Tibial artery (tissue), 4 donors: ENCODE results near the gene IMPDH2.

Source experiments
- DNase-seq, 2 donors: peaks; one replicate each; pipeline ENCODE4 v3.0.0-alpha.2; 2019
- H3K27ac ChIP-seq, 2 donors: fragments of 200-600 bp; sonication (generic) in 1 of 2; 1 replicate in 1 of 2; 2 replicates in 1 of 2; pipeline ENCODE4 v1.5.1; 2018 to 2019; ENCODE audit warnings: mild to moderate bottlenecking in 1 of 2
- H3K27me3 ChIP-seq, 2 donors: fragments of 200-600 bp; sonication (generic) in 1 of 2; one replicate each; pipeline versions ENCODE4 v1.5.1 to v1.6.0; 2016 to 2019
- H3K36me3 ChIP-seq, 3 donors: fragments of 200-600 bp; sonication (generic) in 2 of 3; one replicate each; pipeline ENCODE4 v1.5.1; 2016 to 2019; ENCODE audit warnings: mild to moderate bottlenecking in 2 of 3
- H3K4me1 ChIP-seq, 4 donors: fragments of 200-600 bp; sonication (generic) in 2 of 4; 1 replicate in 3 of 4; 2 replicates in 1 of 4; pipeline ENCODE4 v1.5.1; 2016 to 2019
- H3K4me3 ChIP-seq, 2 donors: fragments of 200-600 bp; sonication (generic) in 1 of 2; 1 replicate in 1 of 2; 2 replicates in 1 of 2; pipeline ENCODE4 v1.5.1; 2018 to 2019; ENCODE audit warnings: mild to moderate bottlenecking in 2 of 2
- H3K9me3 ChIP-seq, 3 donors: fragments of 200-600 bp; sonication (generic) in 1 of 3; one replicate each; pipeline ENCODE4 v1.5.1; 2016 to 2019
- intact Hi-C: fragments of 100-400 bp; cut with DNase I; formaldehyde crosslinking; loops from one replicate; pipeline ENCODE4 v1.15.0; 2023; ENCODE audit warnings: low total_unique reads
- TF ChIP-seq, protein P1 (sequence below), 2 experiments: fragments of 200-600 bp in 1 of 2; fragments of 450-650 bp in 1 of 2; IDR thresholded peaks; one replicate each; pipeline ENCODE4 v1.5.1; 2017 to 2019; ENCODE audit warnings: antibody characterized with exemption in 2 of 2, mild to moderate bottlenecking in 1 of 2, moderate library complexity in 1 of 2

Gene IMPDH2

DNA sequence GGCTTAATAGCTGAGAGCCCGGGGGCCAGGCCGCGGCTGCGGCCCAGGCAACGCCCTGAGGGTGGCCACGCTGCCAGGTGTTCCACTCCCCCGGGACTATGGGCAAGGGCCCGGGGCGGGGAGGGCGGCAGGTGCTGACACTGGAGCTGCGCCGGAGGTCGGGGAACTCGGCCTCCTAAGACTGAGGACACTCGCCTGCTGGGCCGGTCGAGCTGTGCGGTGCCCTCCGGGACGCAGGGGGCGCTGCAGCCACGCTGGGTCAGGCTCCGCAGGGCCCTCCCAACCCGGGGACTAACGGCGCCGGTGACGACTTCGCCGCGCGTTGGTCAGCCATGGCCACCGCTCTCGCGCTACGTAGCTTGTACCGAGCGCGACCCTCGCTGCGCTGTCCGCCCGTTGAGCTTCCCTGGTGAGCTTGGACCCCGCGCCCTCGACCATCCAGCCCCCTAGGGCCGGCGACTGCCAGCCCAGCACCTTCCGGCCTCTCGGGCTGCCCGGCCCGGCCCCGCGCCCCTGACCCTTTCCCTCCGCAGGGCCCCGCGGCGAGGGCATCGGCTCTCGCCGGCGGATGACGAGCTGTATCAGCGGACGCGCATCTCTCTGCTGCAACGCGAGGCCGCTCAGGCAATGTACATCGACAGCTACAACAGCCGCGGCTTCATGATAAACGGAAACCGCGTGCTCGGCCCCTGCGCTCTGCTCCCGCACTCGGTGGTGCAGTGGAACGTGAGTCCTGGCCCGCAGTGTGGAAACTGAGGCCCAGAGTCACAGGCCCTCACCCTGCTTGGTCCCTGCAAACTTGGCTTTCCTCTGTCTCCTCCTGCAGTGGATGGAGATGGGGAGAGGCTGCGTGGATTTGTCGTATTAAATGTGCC is 7.1 kb downstream of the IMPDH2 start, which contains the start of gene NDUFAF3:
Gene NDUFAF3, plus strand, starts transcription at position 309 of the 875 bp plus-strand sequence. Its CDS starts 24 bp downstream, at position 333.
- Histone ChIP-seq H3K36me3 (peaks cover 24 to 46% (median 32%) of the 10 kb centered on the region in 3 donors), H3K27me3 (no peaks in the 10 kb centered on the region), H3K4me3 (peak within 1 kb of the TSS; percentile 72 to 97), H3K9me3 (no peaks in the 10 kb centered on the region), H3K27ac (peak within 1 kb of the TSS; percentile 97 to 98), H3K4me1 (peaks cover 0 to 48% (median 39%) of the 10 kb centered on the region in 4 donors)
- TF ChIP-seq, protein P1, sequence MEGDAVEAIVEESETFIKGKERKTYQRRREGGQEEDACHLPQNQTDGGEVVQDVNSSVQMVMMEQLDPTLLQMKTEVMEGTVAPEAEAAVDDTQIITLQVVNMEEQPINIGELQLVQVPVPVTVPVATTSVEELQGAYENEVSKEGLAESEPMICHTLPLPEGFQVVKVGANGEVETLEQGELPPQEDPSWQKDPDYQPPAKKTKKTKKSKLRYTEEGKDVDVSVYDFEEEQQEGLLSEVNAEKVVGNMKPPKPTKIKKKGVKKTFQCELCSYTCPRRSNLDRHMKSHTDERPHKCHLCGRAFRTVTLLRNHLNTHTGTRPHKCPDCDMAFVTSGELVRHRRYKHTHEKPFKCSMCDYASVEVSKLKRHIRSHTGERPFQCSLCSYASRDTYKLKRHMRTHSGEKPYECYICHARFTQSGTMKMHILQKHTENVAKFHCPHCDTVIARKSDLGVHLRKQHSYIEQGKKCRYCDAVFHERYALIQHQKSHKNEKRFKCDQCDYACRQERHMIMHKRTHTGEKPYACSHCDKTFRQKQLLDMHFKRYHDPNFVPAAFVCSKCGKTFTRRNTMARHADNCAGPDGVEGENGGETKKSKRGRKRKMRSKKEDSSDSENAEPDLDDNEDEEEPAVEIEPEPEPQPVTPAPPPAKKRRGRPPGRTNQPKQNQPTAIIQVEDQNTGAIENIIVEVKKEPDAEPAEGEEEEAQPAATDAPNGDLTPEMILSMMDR (IDR thresholded peaks at IDR 0.05), result peak; percentile 98 to 99
- intact Hi-C loops, result loop anchor here (5.0 kb wide), 1 partner anchor 35 kb away; no protein-coding TSS in a partner anchor
- peak; percentile 87 to 95 for DNase-seq

DNA sequence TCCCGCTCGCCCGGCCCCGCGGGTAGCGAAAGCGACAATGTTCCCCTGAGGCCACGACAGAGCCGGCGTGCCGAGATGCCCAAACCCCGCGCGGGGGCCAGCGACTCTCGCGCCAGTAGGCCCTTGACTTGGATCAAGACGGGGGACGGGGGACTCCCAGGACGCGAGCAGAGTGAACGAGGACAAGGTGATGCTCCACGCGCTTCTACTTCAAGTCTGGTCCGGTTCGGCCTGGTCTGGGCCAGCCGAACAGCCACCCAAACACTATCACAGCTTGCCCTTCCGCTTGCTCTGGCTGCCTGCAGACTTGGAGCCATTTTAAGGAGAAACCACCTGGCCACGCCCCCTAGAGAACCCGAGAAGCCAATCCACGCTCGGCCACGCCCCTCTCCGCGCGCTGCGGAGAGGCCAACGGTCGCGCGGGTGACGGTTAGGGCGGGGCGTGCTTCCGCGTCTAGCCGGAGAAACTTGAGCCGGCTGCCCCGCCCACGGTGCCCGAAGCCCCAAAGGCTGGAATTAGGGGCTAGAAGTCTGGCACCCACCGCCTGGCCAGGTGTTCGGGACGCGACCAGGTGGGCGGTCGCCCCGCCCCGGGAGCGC is 7.9 kb downstream of the IMPDH2 start:
- Histone ChIP-seq H3K27me3 (no peaks in the 10 kb centered on the region), H3K4me1 (peaks cover 0 to 54% (median 43%) of the 10 kb centered on the region in 4 donors), H3K4me3 (peak overlapping the region; percentile 72 to 97), H3K27ac (peak overlapping the region; percentile 97 to 98), H3K36me3 (peaks cover 24 to 46% (median 33%) of the 10 kb centered on the region in 3 donors), H3K9me3 (no peaks in the 10 kb centered on the region)
- TF ChIP-seq, protein P1 (IDR thresholded peaks at IDR 0.05), result no peak
- peak; percentile 100 for DNase-seq
- intact Hi-C loops, result loop anchor here (5.0 kb wide), 1 partner anchor 34 kb away; no protein-coding TSS in a partner anchor

DNA sequence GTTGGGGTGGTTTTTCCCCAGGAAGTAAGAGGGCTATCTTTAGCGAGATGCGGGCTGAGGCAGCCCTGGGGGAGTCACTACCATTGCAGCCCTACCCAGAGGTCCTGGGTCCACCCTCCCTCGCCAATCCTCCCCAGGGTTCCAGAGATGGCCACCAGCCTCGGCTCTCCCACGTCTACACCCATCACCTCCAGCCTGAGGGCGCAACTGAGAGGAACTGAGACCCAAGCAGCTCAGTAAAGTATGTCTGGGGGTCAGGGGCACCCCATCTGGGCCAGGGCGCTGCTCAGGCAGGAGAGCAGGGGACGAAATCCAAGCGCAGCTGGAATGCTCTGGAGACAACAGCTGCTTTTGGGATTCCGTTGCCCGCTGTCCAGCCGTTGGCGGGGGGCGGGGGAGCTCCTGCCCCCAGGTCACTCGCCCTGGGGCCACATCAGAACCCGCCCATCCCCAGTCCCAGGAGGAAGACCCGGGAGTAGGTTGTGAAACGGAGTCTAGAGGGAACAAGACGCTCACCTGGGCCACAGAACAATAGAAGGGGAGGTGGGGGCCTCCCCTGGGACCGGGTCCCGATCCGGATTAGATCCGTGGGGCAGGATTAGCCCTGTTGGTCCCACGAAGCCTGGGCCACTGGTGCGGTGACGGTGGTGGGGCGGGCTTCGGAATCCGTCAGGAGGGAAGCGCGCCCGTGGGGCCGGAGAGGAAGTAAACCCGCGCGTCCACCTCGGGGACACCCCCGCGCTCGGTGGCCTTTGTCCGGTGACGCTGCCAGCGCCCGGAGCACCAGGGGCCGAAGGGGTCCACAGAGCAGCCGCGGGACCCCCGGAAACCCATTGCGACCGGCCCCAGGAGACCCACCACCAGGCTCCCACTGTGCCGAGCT is 8.6 kb downstream of the IMPDH2 start:
- Histone ChIP-seq H3K9me3 (no peaks in the 10 kb centered on the region), H3K4me1 (peaks cover 0 to 54% (median 43%) of the 10 kb centered on the region in 4 donors), H3K27ac (peak overlapping the region; percentile 97 to 98), H3K27me3 (no peaks in the 10 kb centered on the region), H3K36me3 (peaks cover 29 to 46% (median 35%) of the 10 kb centered on the region in 3 donors), H3K4me3 (peak overlapping the region; percentile 72 to 97)
- peak; percentile 48 to 82 for DNase-seq
- intact Hi-C loops, result loop anchor here (5.0 kb wide), 1 partner anchor 33 kb away; no protein-coding TSS in a partner anchor
- TF ChIP-seq, protein P1 (IDR thresholded peaks at IDR 0.05), result no peak

DNA sequence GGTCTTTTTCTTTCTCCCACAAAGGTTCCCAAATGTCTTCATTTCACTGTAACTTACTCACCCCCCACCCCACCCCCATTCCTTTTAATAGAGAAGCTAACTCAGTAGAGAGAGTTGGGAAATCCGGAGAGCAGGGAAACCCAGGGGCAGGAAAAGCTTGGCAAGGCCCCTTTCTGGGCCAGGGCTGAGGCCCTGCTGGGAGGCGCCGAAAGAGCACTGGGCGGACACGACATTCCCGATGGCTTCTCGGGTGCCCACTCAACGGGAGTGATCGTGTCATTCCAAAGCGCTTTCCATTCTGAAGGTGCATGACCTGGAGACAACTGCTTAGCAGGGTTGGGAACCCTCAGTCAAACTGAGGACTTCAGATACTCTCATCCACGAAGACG is 9.3 kb downstream of the IMPDH2 start:
- H3K27ac ChIP-seq, result peak overlapping the region; percentile 97 to 98
- intact Hi-C loops, result loop anchor here (5.0 kb wide), 1 partner anchor 33 kb away; no protein-coding TSS in a partner anchor

More for the DNA sequence above, 9.3 kb downstream of the IMPDH2 start:
- Histone ChIP-seq H3K9me3 (no peaks in the 10 kb centered on the region), H3K4me1 (peaks cover 0 to 51% (median 43%) of the 10 kb centered on the region in 4 donors), H3K27me3 (no peaks in the 10 kb centered on the region), H3K4me3 (peak overlapping the region; percentile 72 to 97), H3K36me3 (peaks cover 29 to 46% (median 35%) of the 10 kb centered on the region in 3 donors)
- DNase-seq, result no peak
- TF ChIP-seq, protein P1 (IDR thresholded peaks at IDR 0.05), result no peak
